HG03196 (cell line): ENCODE data around the gene ADCY6.

Source experiments
- ATAC-seq: cut with Tn5 transposase; IDR thresholded peaks from one replicate; pipeline ENCODE4 v1.9.1; 2021; ENCODE audit not compliant: unreplicated experiment

ADCY6 gene

DNA sequence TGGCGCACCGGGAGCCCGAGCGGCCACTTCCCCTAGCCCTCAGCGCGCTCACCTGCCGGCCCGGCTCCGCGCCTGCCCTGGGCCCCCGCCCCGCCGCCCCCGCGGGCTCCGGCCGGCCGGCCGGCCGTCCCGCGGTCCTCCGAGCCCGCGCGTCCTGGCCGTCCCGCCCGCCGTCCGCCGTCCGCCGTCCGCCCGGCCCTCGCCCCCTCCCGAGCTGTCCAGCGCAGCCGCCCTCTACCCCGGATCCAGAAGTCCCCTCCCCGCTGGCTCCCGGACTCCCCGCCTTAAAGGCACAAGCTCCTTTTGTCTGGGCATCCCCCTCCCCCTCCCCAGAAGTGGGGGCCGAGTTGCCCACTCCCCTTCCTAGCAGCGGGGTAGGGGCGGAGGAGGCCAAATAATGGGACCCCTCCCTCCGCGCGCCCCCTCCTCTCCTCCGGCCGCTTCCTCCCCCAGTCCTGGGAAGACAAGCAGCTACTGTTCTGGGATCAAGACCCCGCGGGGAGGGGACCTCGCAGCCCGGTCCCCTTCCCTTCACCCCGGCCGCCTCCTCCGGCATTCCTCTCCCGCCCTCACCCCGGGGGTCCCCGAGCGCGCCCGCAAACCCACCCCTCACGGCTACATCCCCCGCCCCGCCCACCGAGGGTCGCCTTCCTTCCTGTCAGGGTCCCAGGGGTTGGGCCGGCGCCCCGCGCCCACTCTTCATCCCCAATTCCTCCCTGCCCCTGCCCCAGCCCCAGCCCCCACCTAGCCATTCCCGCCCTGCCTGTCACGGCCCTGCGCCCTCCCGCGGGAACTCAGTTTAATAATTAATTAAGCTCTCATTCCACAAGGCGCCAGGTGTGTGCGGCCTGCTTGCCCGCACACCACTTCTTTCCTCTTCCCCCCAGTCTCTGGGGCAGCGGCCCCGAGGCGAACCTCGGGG is at the start of gene ADCY6:
Gene ADCY6, minus strand, starts transcription at position 236 of the 922 bp plus-strand sequence. CDS start 5,655 bp downstream, outside the sequence.
- no peak for ATAC-seq

DNA sequence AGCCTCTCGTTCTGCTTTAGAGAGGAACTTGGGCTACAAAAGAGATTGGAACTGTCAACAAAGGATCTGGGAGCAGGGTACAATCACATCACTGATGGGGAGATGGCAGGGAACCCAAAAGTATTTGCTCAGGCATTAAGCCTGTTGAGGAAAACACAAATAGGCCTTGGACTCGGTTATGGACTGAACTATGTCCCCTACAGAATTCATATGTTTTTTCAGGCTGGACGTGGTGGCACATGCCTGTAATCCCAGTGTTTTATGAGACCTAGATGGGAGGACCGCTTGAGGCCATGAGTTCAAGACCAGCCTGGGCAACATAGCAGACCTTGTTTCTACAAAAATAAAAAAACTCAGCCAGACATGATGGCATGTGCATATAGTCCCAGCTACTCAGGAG is 49.2 kb upstream of the ADCY6 start:
- no peak for ATAC-seq

DNA sequence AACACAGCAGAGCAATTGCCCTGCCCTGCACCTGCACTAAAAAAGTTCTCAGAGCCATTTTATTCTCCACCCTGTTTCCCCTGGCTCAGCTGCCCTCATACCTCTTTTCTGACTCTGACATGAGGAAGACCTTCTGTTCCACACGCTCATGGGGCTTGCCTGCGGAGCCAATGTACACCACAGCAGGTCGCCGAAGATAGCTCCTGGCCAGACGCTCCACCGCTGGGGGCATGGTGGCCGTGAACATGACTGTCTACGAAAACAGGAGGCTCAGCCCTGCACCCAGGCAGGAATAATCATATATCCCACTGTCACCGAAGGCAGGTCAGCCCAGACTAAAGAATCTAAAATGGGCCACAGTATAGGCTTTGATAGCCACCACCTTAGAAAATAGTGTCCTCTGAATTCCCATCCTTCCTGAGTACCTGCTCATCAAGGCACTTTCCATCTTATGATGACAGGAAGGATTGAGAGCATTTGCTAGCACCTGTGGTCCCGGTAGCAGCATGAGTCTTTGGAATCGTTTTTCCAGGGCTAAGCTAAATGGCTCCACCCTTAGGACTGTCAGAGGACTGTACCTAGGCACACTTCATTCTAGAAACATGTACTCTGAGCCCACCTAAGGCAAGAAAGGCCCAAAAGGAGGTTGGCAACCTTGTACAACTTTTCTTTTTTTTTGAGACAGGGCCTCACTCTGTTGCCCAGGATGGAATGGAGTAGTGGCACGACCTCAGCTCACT is 43.6 kb upstream of the ADCY6 start:
- ATAC-seq = no peak

DNA sequence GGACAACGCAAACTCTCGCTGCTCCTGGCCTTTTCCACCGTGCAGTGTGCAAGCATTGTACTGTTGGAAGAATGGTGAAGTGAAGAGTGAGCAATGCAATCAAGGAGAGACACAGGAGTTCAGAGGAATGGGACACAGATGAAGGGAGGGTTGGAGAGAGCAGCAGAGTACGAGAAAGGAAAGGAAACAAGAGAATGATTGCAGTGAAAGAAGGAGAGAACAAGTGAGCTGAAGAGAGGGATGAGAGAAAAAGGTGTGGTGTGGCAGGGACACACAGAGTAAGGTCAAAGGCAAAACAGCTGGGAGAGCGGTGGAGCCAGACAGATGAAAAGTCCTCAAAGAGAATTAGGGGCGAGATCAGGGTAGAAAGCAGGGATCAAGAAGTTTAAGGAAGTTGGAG is 42.4 kb upstream of the ADCY6 start:
- no peak for ATAC-seq

DNA sequence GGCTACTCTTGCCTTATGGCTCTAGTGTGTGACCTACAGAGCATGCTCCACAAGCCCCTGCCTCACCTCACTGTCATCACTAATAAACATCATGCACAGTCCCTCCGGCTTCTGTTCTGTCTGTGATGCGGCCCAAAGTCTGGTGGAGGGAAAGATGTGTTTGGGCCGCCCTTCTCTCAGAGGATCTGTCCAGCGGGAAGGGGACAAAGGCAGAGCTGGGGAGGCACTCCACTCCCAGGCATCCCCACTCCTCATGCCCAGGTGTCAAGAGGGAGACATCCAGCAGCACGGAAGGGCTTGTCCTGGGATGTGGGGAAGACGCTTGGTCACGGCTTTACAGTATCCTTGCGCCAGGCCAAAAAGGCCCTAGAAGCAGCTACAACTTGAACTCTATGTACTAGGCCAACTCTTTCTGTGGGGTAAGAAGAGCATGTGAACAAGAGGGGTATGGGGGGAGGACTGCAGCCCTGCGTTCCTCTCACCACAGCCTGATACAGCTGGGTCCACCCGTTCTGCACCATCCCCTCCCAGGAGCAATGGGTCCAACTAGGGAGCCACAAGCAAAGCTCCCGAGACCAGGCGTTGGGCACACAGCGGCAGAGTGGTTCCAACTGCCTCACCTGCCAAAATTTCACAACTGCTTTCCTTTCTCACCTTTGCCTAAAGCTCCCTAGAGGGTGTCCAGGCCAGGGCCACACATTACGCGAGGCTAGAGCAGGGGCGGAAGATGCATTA is 40.1 kb upstream of the ADCY6 start:
- no peak for ATAC-seq

DNA sequence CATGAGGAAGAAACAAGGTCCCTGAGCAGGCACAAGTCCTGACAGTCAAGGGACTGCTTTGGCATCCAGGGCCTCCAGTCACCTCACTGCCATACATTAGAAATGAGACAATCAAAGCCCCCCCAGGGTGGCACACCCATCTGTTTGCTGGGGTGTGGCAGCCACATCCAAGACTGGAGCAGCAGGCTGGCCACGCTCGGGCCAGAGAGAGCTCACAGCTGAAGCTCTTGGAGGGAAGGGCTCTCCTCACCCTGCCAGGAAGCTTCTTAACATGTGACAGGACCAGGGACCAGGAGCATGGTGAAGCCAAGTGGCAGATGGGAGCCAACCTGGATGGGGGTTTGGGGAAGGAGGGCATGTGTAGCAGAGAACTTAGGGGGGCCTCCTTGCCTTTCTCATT is 39.4 kb upstream of the ADCY6 start:
- ATAC-seq = no peak

DNA sequence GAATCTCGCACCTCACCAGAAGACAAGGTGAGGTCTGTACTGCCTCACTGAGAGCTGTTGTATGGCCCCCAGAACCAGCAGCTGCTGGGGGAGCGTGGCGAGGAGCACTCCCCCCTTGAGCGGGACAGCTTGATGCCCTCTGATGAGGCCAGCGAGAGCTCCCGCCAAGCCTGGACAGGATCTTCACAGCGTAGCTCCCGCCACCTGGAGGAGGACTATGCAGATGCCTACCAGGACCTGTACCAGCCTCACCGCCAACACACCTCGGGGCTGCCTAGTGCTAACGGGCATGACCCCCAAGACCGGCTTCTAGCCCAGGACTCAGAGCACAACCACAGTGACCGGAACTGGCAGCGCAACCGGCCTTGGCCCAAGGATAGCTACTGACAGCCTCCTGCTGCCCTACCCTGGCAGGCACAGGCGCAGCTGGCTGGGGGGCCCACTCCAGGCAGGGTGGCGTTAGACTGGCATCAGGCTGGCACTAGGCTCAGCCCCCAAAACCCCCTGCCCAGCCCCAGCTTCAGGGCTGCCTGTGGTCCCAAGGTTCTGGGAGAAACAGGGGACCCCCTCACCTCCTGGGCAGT is 38.7 kb upstream of the ADCY6 start:
- no peak for ATAC-seq

DNA sequence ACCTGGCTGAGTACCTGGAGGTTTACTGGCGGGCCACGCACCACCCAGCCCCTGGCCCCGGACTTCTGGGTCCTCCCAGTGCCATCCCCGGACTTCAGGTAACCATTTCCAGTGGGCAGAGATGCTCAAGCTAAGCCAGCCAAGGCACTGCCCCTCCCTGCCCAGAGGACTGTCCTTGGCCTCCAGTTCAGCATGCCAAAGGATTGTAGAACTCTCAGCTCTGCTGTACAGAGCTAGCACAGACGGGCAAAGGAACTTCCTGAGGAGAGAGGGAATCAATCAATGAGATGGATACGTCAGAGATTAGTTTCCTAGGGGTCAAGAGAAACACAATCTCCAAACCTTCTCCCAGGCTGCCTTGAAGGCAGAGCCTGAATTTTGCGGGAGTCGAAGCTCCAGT is 38.1 kb upstream of the ADCY6 start:
- ATAC-seq = no peak

DNA sequence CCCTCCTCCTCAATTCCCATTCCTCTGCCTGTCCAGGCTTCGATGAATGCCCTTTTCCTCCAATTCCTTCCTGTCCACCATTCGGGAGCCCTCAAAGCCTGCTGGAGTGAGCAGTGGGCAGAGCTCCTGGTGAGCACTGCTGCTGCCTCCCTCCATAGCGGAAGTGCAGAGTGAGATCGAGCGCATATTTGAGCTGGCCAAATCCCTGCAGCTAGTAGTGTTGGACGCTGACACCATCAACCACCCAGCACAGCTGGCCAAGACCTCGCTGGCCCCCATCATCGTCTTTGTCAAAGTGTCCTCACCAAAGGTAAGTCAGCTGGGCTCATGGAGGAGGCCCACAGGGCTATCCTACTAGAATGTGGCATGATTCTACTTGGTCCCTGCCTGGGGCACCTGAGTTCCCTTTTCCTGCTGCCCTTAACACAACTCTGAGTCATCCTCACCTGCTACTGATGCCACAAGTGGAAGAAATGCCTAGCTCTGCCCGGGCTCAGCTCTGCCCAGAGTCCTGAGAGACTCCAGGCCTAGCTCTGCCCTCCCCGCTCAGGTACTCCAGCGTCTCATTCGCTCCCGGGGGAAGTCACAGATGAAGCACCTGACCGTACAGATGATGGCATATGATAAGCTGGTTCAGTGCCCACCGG is 37.4 kb upstream of the ADCY6 start:
- ATAC-seq = no peak

DNA sequence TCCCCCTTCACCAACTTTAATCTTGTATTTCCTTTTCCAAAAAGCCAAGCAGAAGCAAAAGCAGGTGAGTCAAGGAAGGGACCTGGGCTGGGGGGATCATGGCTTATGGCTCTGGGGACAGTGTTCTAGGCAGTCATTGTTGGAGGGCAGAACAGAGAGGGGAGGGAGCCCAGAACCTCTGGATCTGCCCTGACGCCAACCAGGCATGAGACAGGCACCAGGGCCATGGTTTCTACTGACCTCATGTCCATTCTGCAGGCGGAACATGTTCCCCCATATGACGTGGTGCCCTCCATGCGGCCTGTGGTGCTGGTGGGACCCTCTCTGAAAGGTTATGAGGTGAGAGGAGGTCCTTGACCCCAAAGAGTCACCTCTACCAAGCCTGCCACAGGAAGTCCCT is 36.0 kb upstream of the ADCY6 start:
- no peak for ATAC-seq

DNA sequence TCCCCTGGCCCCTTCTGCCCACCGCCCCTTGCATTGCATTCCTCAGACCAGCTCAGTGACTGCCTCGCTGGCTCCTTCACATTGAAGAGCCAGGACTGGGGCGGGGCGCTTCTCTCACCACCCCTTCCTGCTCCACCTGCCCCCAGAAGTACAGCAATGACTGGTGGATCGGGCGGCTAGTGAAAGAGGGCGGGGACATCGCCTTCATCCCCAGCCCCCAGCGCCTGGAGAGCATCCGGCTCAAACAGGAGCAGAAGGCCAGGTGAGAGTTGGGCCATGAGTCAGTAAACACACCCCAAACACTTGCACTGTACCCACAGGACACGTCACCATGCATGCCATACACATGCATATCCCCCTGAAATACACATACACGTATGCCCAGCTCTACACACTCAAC is 35.2 kb upstream of the ADCY6 start:
- ATAC-seq = no peak

DNA sequence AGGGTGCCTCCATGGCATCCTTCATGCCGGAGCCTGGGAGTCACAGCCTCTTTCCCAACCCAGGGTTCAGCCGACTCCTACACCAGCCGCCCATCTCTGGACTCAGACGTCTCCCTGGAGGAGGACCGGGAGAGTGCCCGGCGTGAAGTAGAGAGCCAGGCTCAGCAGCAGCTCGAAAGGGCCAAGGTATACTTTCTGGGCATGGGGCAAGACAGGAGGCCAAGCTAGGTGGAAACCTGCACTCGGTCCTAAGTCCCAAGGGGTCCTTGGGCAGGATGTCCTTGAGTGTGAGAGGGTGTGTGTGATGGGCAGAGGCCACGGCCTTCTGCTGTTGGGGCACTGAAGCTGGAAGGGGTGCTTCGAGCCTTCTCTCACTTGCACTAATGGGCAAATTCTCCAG is 34.4 kb upstream of the ADCY6 start:
- ATAC-seq = no peak

DNA sequence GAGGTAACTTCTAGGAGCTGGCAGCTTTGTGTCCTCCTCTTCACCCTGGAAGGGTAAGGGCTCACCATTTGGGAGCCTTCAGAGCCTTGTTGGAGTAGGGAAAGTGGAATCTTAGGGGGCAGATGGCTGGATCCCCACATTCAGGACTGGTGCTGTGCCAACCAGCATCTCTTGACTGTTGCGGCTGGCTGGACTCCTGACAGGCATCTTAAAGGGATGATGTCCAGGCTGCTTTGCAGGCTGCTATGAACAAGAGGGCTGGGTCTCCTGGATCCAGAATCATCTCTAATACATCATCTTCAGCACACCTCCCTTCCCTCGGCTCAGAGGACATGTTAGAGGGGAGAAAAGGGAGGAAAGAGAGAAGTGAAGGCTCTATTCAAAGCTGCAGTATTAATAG is 33.8 kb upstream of the ADCY6 start:
- no peak for ATAC-seq

DNA sequence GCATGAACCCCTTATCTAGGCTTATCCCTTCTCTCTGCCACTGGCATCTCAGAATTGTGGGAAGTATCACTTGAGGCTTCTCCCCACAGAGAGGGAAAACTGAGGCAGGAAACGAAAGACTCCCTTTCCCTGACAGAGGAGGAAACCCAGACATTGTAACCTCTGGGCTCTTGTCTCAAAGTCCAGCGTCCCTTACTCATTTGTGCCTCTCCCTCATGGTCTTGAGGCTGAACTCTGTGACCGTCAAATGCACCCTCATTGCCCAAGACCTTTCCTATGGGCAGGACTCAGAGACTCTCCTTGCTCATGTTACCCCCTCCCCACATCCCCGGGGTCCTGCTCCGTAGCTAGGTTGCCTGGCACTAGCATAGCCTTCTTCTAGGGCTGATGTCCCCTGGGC is 33.2 kb upstream of the ADCY6 start:
- ATAC-seq = no peak

DNA sequence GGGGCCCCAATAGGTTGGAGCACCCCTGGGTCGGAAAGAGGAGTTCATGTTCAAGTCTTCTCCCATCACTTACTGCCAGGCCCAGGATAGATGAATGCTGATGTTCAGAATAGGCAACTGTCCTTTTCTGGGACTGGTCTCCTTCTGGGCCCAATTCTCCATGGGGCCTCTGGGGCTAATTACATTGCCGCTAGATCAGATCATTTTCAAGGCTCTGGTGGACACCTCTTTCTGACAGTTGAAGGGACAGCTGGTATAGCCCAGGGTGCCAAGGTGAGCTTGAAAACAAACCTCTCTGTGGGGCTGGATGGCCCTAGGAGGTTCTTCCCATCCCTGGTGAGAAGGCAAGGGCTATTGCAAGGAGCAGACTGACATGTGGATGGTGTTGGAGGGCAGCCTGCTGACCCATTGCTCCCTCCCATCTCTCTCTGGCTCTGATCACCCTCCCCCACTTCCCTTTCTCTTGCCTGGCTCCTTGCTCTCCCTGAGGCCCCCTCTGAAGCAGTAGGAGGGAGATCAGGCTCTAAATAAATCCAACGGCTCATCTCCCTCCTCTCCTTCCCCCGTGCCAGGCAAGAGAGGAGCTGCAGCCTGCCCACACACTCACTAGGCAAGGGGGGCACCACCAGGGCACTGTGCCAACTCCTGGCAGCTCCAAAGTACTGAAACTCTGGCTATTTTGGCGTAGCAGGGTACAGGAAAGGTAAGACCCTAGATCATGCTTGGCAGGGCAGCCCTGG is 31.3 kb upstream of the ADCY6 start:
- ATAC-seq = no peak

DNA sequence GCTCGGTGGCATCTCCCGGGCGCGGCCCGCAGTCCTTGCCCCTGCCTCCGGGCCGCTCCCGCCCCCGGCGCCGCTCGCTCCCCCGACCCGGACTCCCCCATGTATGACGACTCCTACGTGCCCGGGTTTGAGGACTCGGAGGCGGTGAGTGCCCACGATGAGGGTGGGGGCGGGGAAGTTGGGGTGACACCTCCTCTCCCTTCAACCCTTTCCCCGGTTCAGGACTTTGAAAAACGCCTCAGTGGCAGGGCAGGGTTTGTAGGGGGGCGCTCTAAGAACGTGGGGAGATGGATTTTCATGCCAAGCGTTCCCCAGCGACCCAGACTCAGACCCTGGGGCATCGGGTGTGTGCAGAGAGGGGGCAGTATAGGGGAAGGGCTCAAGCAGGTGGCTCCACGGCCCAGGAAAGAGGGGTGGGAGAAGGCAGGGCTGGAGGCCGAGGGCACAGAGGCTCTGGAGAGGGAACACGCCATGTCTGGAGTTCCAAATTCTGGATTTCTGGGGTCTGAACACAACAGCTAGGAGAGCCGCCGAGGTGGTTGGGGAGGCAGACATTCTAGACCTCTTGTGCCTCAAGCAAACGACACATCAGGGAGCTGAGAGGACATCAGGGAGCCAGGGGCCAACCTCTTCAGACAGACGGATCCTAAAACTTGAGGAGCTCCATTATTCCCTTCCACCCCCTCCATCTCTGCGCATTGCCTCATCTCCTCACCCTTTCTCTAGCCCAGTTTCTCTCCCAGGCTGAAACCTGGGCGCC is 30.1 kb upstream of the ADCY6 start:
- ATAC-seq = no peak

DNA sequence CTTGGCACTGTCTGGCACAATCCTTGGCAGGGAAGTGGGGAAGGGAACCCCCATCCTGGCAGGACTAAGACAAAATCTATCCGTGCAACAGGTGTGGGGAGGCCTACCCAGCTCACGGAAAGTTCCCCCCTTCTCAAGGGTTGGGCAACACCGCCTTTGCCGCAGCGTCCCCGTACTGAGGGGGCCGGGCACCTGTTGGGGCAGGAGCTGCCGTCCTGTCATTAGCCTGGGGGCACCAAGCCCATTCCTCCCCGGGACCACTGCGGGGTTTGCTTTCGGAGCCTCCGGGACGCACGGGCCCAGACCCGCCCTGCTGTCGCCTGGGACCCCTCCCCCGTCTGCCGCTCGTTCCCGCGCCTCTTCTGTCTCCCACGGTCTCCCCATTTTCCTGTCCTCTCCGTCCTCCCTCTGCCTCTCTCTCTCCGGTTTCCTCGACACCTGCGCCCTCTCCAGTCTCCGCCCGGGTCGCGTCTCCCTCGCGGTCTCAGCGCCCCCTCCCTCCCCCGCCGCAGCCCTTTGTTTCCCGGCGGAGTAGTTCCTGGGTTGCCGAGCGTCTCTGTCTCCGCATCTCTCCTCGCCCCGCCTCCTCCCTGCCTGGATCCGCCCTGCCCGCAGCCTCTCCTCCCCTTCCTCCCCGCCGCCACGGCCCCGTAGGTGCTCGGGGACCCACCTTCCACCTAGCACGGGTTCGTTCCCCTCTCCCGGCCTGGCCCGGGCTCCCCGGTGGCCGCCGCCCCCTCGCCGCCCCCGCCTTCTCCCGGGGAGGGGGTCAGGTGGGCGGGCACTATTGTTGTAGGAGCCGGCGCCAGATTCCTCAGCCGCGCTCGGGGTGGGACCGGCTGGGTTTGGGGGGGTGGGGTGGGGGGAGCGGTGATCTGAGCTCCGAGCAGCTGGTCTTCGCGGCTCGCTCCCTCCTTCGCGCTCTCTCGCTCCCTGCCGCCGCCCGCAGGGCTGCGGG is 29.3 kb upstream of the ADCY6 start, which contains the start of gene CACNB3:
Gene CACNB3, plus strand, starts transcription at position 624 of the 958 bp plus-strand sequence. CDS start 434 bp downstream, outside the sequence.
- no peak for ATAC-seq
